22Rv1 (cell line): ENCODE results near the gene NFATC3.
"Not testable (repeated sequence)": the region's sequence is repeated elsewhere in the genome, so short reads cannot be mapped to it uniquely, and the experiment has no call there.

Experiments used
- H3K27ac ChIP-seq: fragments of 450-650 bp; 2 replicates; pipeline ENCODE4 v1.5.1; 2017
- ZFX ChIP-seq: fragments of 450-650 bp; IDR thresholded peaks from 2 replicates; pipeline ENCODE4 v1.6.1; 2017; ENCODE audit warnings: antibody characterized with exemption, borderline replicate concordance
- TF ChIP-seq, protein P1 (sequence below): fragments of 450-650 bp; IDR thresholded peaks from 2 replicates; pipeline ENCODE4 v1.5.1; 2017; ENCODE audit warnings: mild to moderate bottlenecking

The NFATC3 gene

DNA sequence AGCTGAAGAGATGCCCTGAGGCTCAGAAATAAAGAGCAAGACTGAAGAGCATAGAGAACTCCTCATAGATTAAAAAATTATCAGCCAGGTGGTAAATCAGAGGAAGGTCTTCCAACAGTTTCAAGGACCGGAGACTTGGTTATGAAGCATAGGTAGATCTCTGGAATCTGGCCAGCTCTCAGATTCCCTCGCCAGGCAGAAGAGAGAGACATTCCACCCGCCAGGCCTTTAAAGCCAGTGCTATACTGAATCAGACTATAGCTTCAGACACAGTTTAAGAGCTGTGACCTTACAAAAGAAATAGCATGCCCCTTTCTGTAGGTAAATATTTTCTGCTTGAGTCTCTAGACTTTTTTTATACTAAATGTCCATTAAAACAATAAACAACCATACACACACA is 70.3 kb downstream of the NFATC3 start:
- no peak for TF ChIP-seq ZFX
- TF ChIP-seq, protein P1, sequence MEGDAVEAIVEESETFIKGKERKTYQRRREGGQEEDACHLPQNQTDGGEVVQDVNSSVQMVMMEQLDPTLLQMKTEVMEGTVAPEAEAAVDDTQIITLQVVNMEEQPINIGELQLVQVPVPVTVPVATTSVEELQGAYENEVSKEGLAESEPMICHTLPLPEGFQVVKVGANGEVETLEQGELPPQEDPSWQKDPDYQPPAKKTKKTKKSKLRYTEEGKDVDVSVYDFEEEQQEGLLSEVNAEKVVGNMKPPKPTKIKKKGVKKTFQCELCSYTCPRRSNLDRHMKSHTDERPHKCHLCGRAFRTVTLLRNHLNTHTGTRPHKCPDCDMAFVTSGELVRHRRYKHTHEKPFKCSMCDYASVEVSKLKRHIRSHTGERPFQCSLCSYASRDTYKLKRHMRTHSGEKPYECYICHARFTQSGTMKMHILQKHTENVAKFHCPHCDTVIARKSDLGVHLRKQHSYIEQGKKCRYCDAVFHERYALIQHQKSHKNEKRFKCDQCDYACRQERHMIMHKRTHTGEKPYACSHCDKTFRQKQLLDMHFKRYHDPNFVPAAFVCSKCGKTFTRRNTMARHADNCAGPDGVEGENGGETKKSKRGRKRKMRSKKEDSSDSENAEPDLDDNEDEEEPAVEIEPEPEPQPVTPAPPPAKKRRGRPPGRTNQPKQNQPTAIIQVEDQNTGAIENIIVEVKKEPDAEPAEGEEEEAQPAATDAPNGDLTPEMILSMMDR = no peak

DNA sequence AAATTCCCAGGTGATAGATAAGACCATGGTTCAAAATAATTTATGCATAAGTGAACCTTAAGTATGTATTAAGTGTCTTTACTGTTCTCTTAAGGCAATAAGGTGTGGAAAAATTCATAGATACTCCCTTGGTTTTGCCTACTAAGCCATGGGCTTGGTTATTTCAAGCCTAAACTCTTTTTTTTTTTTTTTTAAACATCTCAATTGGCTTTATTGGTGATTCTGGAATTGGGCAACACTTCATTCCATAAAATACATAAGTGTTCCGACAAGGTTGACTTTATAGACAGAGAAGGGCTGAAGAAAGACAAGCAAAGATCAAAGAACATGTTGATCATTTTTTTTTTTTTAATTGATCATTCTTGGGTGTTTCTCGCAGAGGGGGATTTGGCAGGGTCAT is 77.2 kb downstream of the NFATC3 start:
- no peak for TF ChIP-seq ZFX
- TF ChIP-seq, protein P1 = no peak
- no peak overlapping the region for H3K27ac ChIP-seq

More for the DNA sequence above, 70.3 kb downstream of the NFATC3 start:
- no peak overlapping the region for H3K27ac ChIP-seq

DNA sequence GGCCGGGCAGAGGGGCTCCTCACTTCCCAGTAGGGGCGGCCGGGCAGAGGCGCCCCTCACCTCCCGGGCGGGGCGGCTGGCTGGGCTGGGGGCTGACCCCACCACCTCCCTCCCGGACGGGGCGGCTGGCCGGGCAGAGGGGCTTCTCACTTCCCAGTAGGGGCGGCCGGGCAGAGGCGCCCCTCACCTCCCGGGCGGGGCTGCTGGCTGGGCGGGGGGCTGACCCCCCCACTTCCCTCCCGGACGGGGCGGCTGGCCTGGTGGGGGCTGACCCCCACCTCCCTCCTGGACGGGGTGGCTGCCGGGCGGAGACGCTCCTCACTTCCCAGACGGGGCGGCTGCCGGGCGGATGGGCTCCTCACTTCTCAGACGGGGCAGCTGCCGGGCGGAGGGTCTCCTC is 78.1 kb downstream of the NFATC3 start:
- H3K27ac ChIP-seq = not testable (repeated sequence)

DNA sequence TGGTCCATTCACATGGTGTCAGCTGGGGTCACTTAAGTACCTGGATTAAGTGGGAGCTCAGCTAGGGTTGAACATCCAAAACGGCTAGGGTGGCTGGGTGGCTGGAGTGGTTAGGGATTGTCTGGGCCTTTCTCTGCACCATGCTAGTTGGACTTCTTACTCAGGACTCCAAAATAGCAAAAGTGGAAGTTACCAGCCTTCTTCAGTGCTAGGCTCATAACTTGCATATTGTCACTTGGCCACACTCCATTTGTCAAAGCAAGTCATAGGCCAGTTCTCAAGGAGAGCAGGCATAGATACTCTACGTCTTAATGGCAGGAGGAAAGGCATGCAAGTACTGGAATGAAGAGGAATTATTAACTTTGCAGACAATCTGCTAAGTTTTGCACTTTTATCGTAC is 81.1 kb downstream of the NFATC3 start:
- TF ChIP-seq, protein P1 = no peak
- TF ChIP-seq ZFX = no peak
- H3K27ac ChIP-seq = no peak overlapping the region

DNA sequence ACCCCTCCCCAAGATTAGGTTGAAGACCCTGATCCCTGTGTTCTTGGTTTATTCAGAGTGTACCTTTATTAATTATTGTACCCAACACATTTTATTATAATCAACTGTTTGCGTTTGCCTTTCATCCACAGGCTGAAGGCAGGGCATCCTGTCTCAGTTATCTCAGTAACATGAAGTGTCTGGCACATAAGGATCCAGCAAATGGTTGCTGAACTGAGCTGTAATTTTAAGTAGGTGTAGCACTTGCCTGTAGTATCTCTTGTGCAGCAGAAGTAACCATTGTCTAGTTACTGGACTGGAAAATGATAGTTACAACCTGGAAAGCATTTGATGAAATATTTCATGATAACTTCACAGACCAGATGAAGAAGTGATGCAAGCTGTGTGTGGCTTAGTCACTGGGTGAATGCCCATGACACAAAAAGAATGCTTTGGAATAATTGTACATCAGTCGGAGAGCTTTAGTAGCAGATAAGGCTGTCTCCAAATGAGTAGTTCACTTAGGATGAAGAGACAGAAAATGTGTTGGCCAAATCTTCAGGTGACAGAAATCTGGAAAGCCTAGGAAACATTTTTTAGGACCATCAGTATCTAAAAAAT is 94.1 kb downstream of the NFATC3 start:
- H3K27ac ChIP-seq = no peak overlapping the region
- TF ChIP-seq, protein P1 = no peak
- no peak for TF ChIP-seq ZFX

DNA sequence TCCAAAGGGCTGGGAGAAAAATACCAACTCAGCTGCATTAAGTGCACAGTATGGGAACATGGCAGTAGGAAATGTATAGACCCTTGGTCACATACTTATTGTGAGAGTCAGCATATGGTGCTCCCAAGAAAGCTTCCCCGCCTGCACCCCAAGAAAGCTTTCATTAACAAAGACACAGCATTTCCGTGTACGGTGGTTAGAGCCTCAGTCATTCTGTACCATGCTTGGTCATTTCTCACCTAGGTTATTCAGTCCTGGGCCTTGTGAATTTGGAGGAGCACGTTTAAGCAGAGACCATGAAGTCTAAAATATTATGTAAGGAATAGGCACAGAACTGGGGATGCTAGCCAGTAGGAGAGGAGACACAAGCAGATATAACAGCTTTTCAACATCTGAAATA is 94.7 kb downstream of the NFATC3 start:
- TF ChIP-seq ZFX = no peak
- H3K27ac ChIP-seq = no peak overlapping the region

DNA sequence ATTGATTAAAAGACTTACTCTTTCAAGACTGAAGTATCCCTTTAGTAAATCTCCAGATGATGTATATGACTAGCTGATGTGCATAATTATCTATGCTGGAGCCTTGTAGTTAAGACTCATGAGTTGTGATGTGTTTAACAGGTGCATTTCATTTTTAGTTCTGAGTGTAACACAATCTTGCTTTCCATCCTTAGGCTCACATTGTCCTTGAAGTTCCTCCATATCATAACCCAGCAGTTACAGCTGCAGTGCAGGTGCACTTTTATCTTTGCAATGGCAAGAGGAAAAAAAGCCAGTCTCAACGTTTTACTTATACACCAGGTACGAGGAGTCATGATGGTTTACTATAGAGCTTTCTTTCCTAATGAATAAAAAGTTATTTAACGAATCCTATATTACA is 97.9 kb downstream of the NFATC3 start:
- TF ChIP-seq, protein P1 = no peak
- no peak for TF ChIP-seq ZFX

DNA sequence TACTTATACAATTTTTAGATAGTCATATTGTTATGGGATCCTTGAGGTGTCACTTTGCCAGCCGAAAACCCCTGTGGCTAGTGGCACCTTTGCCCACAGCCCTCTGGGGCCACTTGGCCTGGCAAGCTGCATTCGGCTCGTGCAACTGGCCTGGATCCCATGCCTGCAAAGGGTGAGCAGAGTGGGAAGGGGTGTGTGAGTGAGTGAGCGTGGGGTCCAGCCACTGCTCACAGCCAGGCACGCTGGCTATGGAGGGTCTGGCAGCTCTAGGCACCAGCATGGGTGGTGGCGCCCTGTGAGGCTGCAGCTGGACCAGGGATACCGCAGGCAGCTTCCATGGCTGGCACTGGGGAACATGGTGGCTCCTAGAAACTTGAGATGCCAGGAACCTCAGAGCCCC is 101.7 kb downstream of the NFATC3 start:
- TF ChIP-seq ZFX = no peak
- TF ChIP-seq, protein P1 = no peak
- H3K27ac ChIP-seq = no peak overlapping the region

More for the DNA sequence above, 97.9 kb downstream of the NFATC3 start:
- H3K27ac ChIP-seq = no peak overlapping the region
